DND-41 (cell line): ENCODE measurements around the gene DENND2D.

Source experiments
- CTCF ChIP-seq: IDR thresholded peaks from 2 replicates; pipeline ENCODE4 v1.5.1; 2012; ENCODE audit warnings: borderline replicate concordance, low read length, moderate library complexity, mild to moderate bottlenecking; ENCODE audit not compliant: poor library complexity, severe bottlenecking; ENCODE audit errors: extremely low read depth
- EZH2 ChIP-seq: IDR thresholded peaks from 3 replicates; pipeline ENCODE4 v1.6.1; 2012; ENCODE audit warnings: borderline replicate concordance, low read depth, mild to moderate bottlenecking, moderate library complexity, low read length, inconsistent platforms; ENCODE audit not compliant: severe bottlenecking

GRCh38 chr1:111162488-111162880, 38.0 kb downstream of the DENND2D start:
- no peak for TF ChIP-seq CTCF
- TF ChIP-seq EZH2 = no peak
